GM12891 (cell line): Measurements from ENCODE around the gene KSR1.

Experiments
- POLR2A ChIP-seq: IDR thresholded peaks from 2 replicates; pipeline ENCODE4 v1.6.1; 2011; ENCODE audit warnings: low read depth, low read length, control low read depth
- TAF1 ChIP-seq: IDR thresholded peaks from 2 replicates; pipeline ENCODE4 v1.6.1; 2011; ENCODE audit warnings: low read depth, low read length, control low read depth

GRCh38 chr17:27603421-27603770 is 147.1 kb downstream of the KSR1 start:
- no peak for TF ChIP-seq TAF1
- TF ChIP-seq POLR2A: no peak
